H9 (cell line): ENCODE measurements around the gene PLPPR5. TPM values are rescaled to one million over a fixed set of nuclear protein-coding genes. Genes with fewer than 3 reads are reported as not detected.

Experiments used
- DNase-seq: peaks from one replicate; pipeline ENCODE4 v3.0.0-alpha.2; 2017
- H2AFZ ChIP-seq: one replicate; pipeline ENCODE4 v1.6.1; 2013; ENCODE audit warnings: mild to moderate bottlenecking, low read length, control low read depth, moderate library complexity
- H2AK5ac ChIP-seq: 2 replicates; pipeline ENCODE4 v1.6.1; 2013; ENCODE audit warnings: low read length, control low read depth, mixed read lengths; ENCODE audit not compliant: insufficient read length
- H2BK120ac ChIP-seq: one replicate; pipeline ENCODE4 v1.6.1; 2013; ENCODE audit warnings: low read depth, mild to moderate bottlenecking, low read length, control low read depth, inconsistent platforms; ENCODE audit not compliant: poor library complexity, severe bottlenecking
- H2BK12ac ChIP-seq: 2 replicates; pipeline ENCODE4 v1.6.1; 2013; ENCODE audit warnings: low read length, control low read depth, mixed read lengths, low read depth; ENCODE audit not compliant: insufficient read length
- H2BK15ac ChIP-seq: 2 replicates; pipeline ENCODE4 v1.6.1; 2013; ENCODE audit warnings: low read depth, low read length, control low read depth
- H2BK20ac ChIP-seq: one replicate; pipeline ENCODE4 v1.6.1; 2013; ENCODE audit warnings: low read depth, mild to moderate bottlenecking, low read length, control low read depth, inconsistent platforms; ENCODE audit not compliant: poor library complexity, severe bottlenecking
- H2BK5ac ChIP-seq: 2 replicates; pipeline ENCODE4 v1.6.1; 2013; ENCODE audit warnings: low read length, control low read depth, mixed read lengths; ENCODE audit not compliant: insufficient read length
- H3K14ac ChIP-seq: 2 replicates; pipeline ENCODE4 v1.6.1; 2013; ENCODE audit warnings: low read length, control low read depth; ENCODE audit not compliant: insufficient read depth
- H3K18ac ChIP-seq: 2 replicates; pipeline ENCODE4 v1.6.1; 2013; ENCODE audit warnings: low read depth, mild to moderate bottlenecking, mixed read lengths, low read length, control low read depth; ENCODE audit not compliant: insufficient read length
- H3K23ac ChIP-seq: 2 replicates; pipeline ENCODE4 v1.6.1; 2013; ENCODE audit warnings: low read length, control low read depth, mixed read lengths, low read depth; ENCODE audit not compliant: insufficient read length
- H3K23me2 ChIP-seq: 2 replicates; pipeline ENCODE4 v1.6.1; 2013; ENCODE audit warnings: low read depth, mild to moderate bottlenecking, mixed read lengths, low read length, control low read depth; ENCODE audit not compliant: insufficient read length, poor library complexity, severe bottlenecking
- H3K27ac ChIP-seq: 2 replicates; pipeline ENCODE4 v1.5.1; 2013; ENCODE audit warnings: low read length, control low read depth, mixed read lengths, low read depth; ENCODE audit not compliant: insufficient read length
- H3K27me3 ChIP-seq: 2 replicates; pipeline ENCODE4 v1.6.1; 2013; ENCODE audit warnings: low read length, control low read depth, inconsistent platforms; ENCODE audit not compliant: insufficient read depth
- H3K4ac ChIP-seq: 2 replicates; pipeline ENCODE4 v1.6.1; 2013; ENCODE audit warnings: low read depth, mild to moderate bottlenecking, control low read depth, inconsistent platforms, low read length, moderate library complexity
- H3K4me1 ChIP-seq: 2 replicates; pipeline ENCODE4 v1.6.1; 2013; ENCODE audit warnings: low read length, control low read depth, inconsistent platforms; ENCODE audit not compliant: insufficient read depth
- H3K4me2 ChIP-seq: 2 replicates; pipeline ENCODE4 v1.6.1; 2013; ENCODE audit warnings: low read length, control low read depth, mixed read lengths; ENCODE audit not compliant: insufficient read length, insufficient read depth
- H3K56ac ChIP-seq: 2 replicates; pipeline ENCODE4 v1.6.1; 2013; ENCODE audit warnings: low read depth, mild to moderate bottlenecking, mixed read lengths, low read length, control low read depth; ENCODE audit not compliant: insufficient read length
- H3K79me1 ChIP-seq: 2 replicates; pipeline ENCODE4 v1.6.1; 2013; ENCODE audit warnings: low read depth, mild to moderate bottlenecking, moderate library complexity, low read length, control low read depth, inconsistent platforms; ENCODE audit not compliant: insufficient read depth, poor library complexity, severe bottlenecking
- H3K79me2 ChIP-seq: 2 replicates; pipeline ENCODE4 v1.6.1; 2013; ENCODE audit warnings: low read length, control low read depth, inconsistent platforms; ENCODE audit not compliant: insufficient read depth
- H3K9ac ChIP-seq: 2 replicates; pipeline ENCODE4 v1.6.1; 2013; ENCODE audit warnings: low read length, control low read depth, mixed read lengths; ENCODE audit not compliant: insufficient read length; ENCODE audit errors: extremely low read depth
- H3K9me3 ChIP-seq: one replicate; pipeline ENCODE4 v1.6.1; 2013; ENCODE audit warnings: low read depth, low read length, inconsistent platforms; ENCODE audit not compliant: control insufficient read depth
- H3T11ph ChIP-seq: one replicate; pipeline ENCODE4 v1.6.1; 2013; ENCODE audit warnings: mild to moderate bottlenecking, low read length, control low read depth, inconsistent platforms
- H4K20me1 ChIP-seq: one replicate; pipeline ENCODE4 v1.6.1; 2013; ENCODE audit not compliant: control insufficient read depth, insufficient read length, insufficient read depth
- H4K5ac ChIP-seq: 2 replicates; pipeline ENCODE4 v1.6.1; 2013; ENCODE audit warnings: low read depth, mild to moderate bottlenecking, mixed read lengths, low read length, control low read depth; ENCODE audit not compliant: insufficient read length
- H4K8ac ChIP-seq: replicated peaks from 2 replicates; pipeline ENCODE4 v1.6.1; 2013; ENCODE audit warnings: low read length, control low read depth, mixed read lengths, low read depth; ENCODE audit not compliant: insufficient read length
- H4K91ac ChIP-seq: 2 replicates; pipeline ENCODE4 v1.6.1; 2013; ENCODE audit warnings: low read depth, mild to moderate bottlenecking, moderate library complexity, mixed read lengths, low read length, control low read depth; ENCODE audit not compliant: insufficient read length
- H3K27ac Mint-ChIP-seq, 3 experiments: 2 replicates in 2 of 3; 3 replicates in 1 of 3; pipeline ENCODE4 v1.8.0; 2020 to 2021; ENCODE audit warnings: mixed read lengths in 3 of 3, mild to moderate bottlenecking in 1 of 3, moderate library complexity in 1 of 3
- H3K27me3 Mint-ChIP-seq: 2 replicates; pipeline ENCODE4 v1.8.0; 2021; ENCODE audit warnings: low read depth, mild to moderate bottlenecking, moderate library complexity, mixed read lengths
- H3K36me3 Mint-ChIP-seq, 3 experiments: 2 replicates in 2 of 3; 3 replicates in 1 of 3; pipeline ENCODE4 v1.8.0; 2020 to 2021; ENCODE audit warnings: low read depth in 3 of 3, mixed read lengths in 3 of 3; ENCODE audit not compliant: insufficient read depth in 1 of 3
- H3K4me1 Mint-ChIP-seq, 2 experiments: 2 replicates each; pipeline ENCODE4 v1.8.0; 2020; ENCODE audit warnings: mixed read lengths in 2 of 2
- H3K4me3 Mint-ChIP-seq, 2 experiments: 2 replicates in 1 of 2; 3 replicates in 1 of 2; pipeline ENCODE4 v1.8.0; 2020 to 2021; ENCODE audit warnings: mild to moderate bottlenecking in 2 of 2, mixed read lengths in 2 of 2, moderate library complexity in 1 of 2
- H3K9me3 Mint-ChIP-seq, 2 experiments: 2 replicates in 1 of 2; 3 replicates in 1 of 2; pipeline ENCODE4 v1.8.0; 2020; ENCODE audit warnings: mild to moderate bottlenecking in 2 of 2, mixed read lengths in 2 of 2, moderate library complexity in 1 of 2
- CTCF ChIP-seq: fragments of 200-600 bp; sonication (generic); conservative IDR thresholded peaks from 3 replicates; pipeline ENCODE4 v1.8.0; 2021; ENCODE audit warnings: antibody characterized with exemption, mild to moderate bottlenecking
- WGBS: extraction: QIAGEN DNeasy Blood & Tissue Kit; methylation state at CpG from one replicate; pipeline ENCODE4 v1.1.7; 2013; ENCODE audit warnings: missing lambda C conversion rate, low lambda C conversion rate, mixed read lengths; ENCODE audit not compliant: insufficient read length; ENCODE audit errors: extremely low coverage; 5-methylcytosine and 5-hydroxymethylcytosine counted together
- total RNA-seq: library from RNA; stranded (reverse); gene quantifications from 2 replicates; pipeline ENCODE4 v1.2.1, GENCODE V29; 2021

PLPPR5 gene
- total RNA-seq, 1 experiment from 2014 or later = 1.4 TPM

- H3K23ac ChIP-seq = no peak overlapping the region
- Mint-ChIP-seq H3K4me3 (no peak overlapping the region), H3K9me3 (peaks cover 7 to 10% of the 10 kb centered on the region in 2 experiments), H3K27me3 (no peaks in the 10 kb centered on the region), H3K36me3 (peaks cover 4 to 8% (median 4%) of the 10 kb centered on the region in 3 experiments; a peak in 3 of 7 replicates), H3K4me1 (peaks cover 6% of the 10 kb centered on the region in 2 experiments), H3K27ac (no peak overlapping the region)
- H2BK12ac ChIP-seq = no peak overlapping the region
- no peaks in the 10 kb centered on the region for H3K4me1 ChIP-seq
- H3K4me2 ChIP-seq = no peak overlapping the region
- DNase-seq = no peak
- H2BK15ac ChIP-seq = no peak overlapping the region
- no peak overlapping the region for H3T11ph ChIP-seq
- H2BK20ac ChIP-seq = no peak overlapping the region
- no peak overlapping the region for H3K4ac ChIP-seq
- WGBS = no CpG with 5 or more reads among the region's 2 CpGs
- TF ChIP-seq CTCF = no peak
- no peak overlapping the region for H4K91ac ChIP-seq
- no peak overlapping the region for H2BK5ac ChIP-seq
- H4K20me1 ChIP-seq = no peaks in the 10 kb centered on the region
- H3K9ac ChIP-seq = no peak overlapping the region
- H4K8ac ChIP-seq = no peak overlapping the region
- H2AFZ ChIP-seq = no peak overlapping the region
- no peak overlapping the region for H2BK120ac ChIP-seq
- H3K14ac ChIP-seq = no peak overlapping the region
- no peaks in the 10 kb centered on the region for H3K23me2 ChIP-seq
- no peak overlapping the region for H4K5ac ChIP-seq
- H3K56ac ChIP-seq = no peak overlapping the region
- H2AK5ac ChIP-seq = no peak overlapping the region
- no peaks in the 10 kb centered on the region for H3K9me3 ChIP-seq
- no peaks in the 10 kb centered on the region for H3K79me2 ChIP-seq
- H3K27ac ChIP-seq = no peak overlapping the region
- H3K18ac ChIP-seq = no peak overlapping the region
- no peaks in the 10 kb centered on the region for H3K79me1 ChIP-seq
- no peaks in the 10 kb centered on the region for H3K27me3 ChIP-seq
Measured at GRCh38 chr1:98985687-98986086, 19.0 kb downstream of the PLPPR5 start.
